HepG2 (cell line): ENCODE results near the gene WSB1. TPM values are rescaled to one million over a fixed set of nuclear protein-coding genes. Genes with fewer than 3 reads are reported as not detected.

ENCODE experiments used
- ATAC-seq: fragments of 200-7000 bp; cut with Tn5 transposase; 3 replicates; pipeline ENCODE4 v1.9.1; 2020; ENCODE audit warnings: mild to moderate bottlenecking, moderate library complexity
- BruUV-seq: library from RNA; stranded (reverse); fragments of 400-500 nt; replicated peaks from 2 replicates; lab custom pipeline; 2021; lab: Mats Ljungman, UMichigan
- CTCF ChIA-PET: fragments of 300-600 bp; formaldehyde crosslinking; extraction: SDS; loops from one replicate; lab custom pipeline; 2021; ENCODE audit warnings: low total read pairs, inconsistent platforms, low intra/inter-chr PET ratio; lab: Yijun Ruan, JAX
- POLR2A ChIA-PET: fragments of 350-600 bp; sonication (Branson Sonifier 250); formaldehyde crosslinking; loops from one replicate; lab custom pipeline; 2020; ENCODE audit warnings: antibody characterized with exemption, inconsistent platforms; lab: Yijun Ruan, JAX
- DNase-seq: peaks from one replicate; pipeline ENCODE4 v3.0.0-alpha.2; 2015; ENCODE audit warnings: low spot score
- FAIRE-seq: peaks from 3 replicates; lab custom pipeline; 2011; peaks lifted over from hg19 to GRCh38; lab: Jason Lieb, UNC
- H2AFZ ChIP-seq: one replicate; pipeline ENCODE4 v1.6.1; 2011; ENCODE audit warnings: low read length, inconsistent platforms
- H3K27ac ChIP-seq: fragments of 300-600 bp; 3 replicates; pipeline ENCODE4 v1.8.0; 2011; ENCODE audit warnings: mixed run types, mild to moderate bottlenecking, mixed read lengths, low read length, inconsistent platforms; ENCODE audit not compliant: insufficient read depth; ENCODE audit errors: extremely low read length
- H3K27me3 ChIP-seq, 2 experiments: fragments of 200-600 bp in 1 of 2; 2 replicates in 1 of 2; 3 replicates in 1 of 2; pipeline versions ENCODE4 v1.6.0 to v1.8.0; 2011; ENCODE audit warnings: low read length in 2 of 2, mild to moderate bottlenecking in 2 of 2, moderate library complexity in 2 of 2, inconsistent platforms in 1 of 2; ENCODE audit not compliant: insufficient read depth in 2 of 2, control insufficient read depth in 1 of 2
- H3K36me3 ChIP-seq, 2 experiments: fragments of 200-600 bp in 1 of 2; replicated peaks in 1 of 2; 2 replicates in 1 of 2; 3 replicates in 1 of 2; pipeline versions ENCODE4 v1.5.1 to v1.8.0; 2011; ENCODE audit warnings: low read length in 2 of 2, inconsistent platforms in 1 of 2; ENCODE audit not compliant: insufficient read depth in 2 of 2, control insufficient read depth in 1 of 2
- H3K4me1 ChIP-seq: 2 replicates; pipeline ENCODE4 v1.5.1; 2012; ENCODE audit warnings: low read length, inconsistent platforms; ENCODE audit not compliant: insufficient read depth
- H3K4me2 ChIP-seq: 2 replicates; pipeline ENCODE4 v1.6.0; 2011; ENCODE audit warnings: low read depth, low read length, inconsistent platforms
- H3K4me3 ChIP-seq, 3 experiments: fragments of 200-600 bp in 1 of 3; sonication (generic), shearing (Covaris generic) in 1 of 3; replicated peaks in 1 of 3; 2 replicates each; pipeline ENCODE4 v1.5.1; 2011 to 2016; ENCODE audit warnings: low read length in 3 of 3, inconsistent platforms in 2 of 3, low read depth in 2 of 3, mild to moderate bottlenecking in 2 of 3, control low read depth in 1 of 3, mixed read lengths in 1 of 3; ENCODE audit not compliant: insufficient read depth in 1 of 3
- H3K79me2 ChIP-seq: one replicate; pipeline ENCODE4 v1.6.1; 2011; ENCODE audit warnings: low read length, inconsistent platforms; ENCODE audit not compliant: insufficient read depth
- H3K9ac ChIP-seq: 2 replicates; pipeline ENCODE4 v1.6.0; 2011; ENCODE audit warnings: mild to moderate bottlenecking, low read depth, low read length, inconsistent platforms; ENCODE audit not compliant: insufficient read depth
- H3K9me3 ChIP-seq: 2 replicates; pipeline ENCODE4 v1.5.1; 2012; ENCODE audit warnings: mild to moderate bottlenecking, low read length
- H4K20me1 ChIP-seq: 2 replicates; pipeline ENCODE4 v1.6.0; 2011; ENCODE audit warnings: inconsistent platforms, mild to moderate bottlenecking, low read length, moderate library complexity; ENCODE audit not compliant: insufficient read depth
- POLR2G ChIP-seq: fragments of 200-400 bp; formaldehyde crosslinking; IDR thresholded peaks from 2 replicates; pipeline ENCODE4 v1.6.1; 2018; ENCODE audit warnings: mild to moderate bottlenecking, low read depth, low read length, moderate library complexity
- WGBS: methylation state at CpG from one replicate; pipeline ENCODE4 v1.1.6; 2017; ENCODE audit warnings: low lambda C conversion rate; 5-methylcytosine and 5-hydroxymethylcytosine counted together
- in situ Hi-C: cut with HindIII; loops from 2 replicates; pipeline ENCODE4 v1.10.0; 2017; ENCODE audit warnings: low pct_unique_long_range_greater_than_20kb; ENCODE audit not compliant: extremely low pct_ligation_motif_present
- intact Hi-C: fragments of 100-400 bp; cut with micrococcal nuclease; formaldehyde crosslinking; loops from one replicate; pipeline ENCODE4 v1.10.0; 2022; ENCODE audit not compliant: unreplicated experiment
- polyA plus RNA-seq, 8 experiments: library from polyadenylated mRNA; depleted of rRNA in 3 of 8; stranded (reverse) in 7 of 8; unstranded in 1 of 8; fragments of >200 nt; fragmentation: Illumina TruSeq in 4 of 8; extraction: Trizol in 4 of 8; gene quantifications; 2 replicates each; pipeline versions ENCODE4 v1.2.1 to v1.2.3, GENCODE V29; 2011 to 2016; ENCODE audit warnings: low read depth in 4 of 8, missing spikeins in 1 of 8, mixed read lengths in 1 of 8; ENCODE audit not compliant: insufficient read depth in 1 of 8
- total RNA-seq, 5 experiments: library from RNA; depleted of rRNA; stranded (reverse); fragments of >200 nt; fragmentation: Illumina TruSeq; extraction: Trizol; gene quantifications; 2 replicates each; pipeline ENCODE4 v1.2.3, GENCODE V29; 2016; ENCODE audit warnings: low read depth in 1 of 5
- TF ChIP-seq, protein P1 (sequence below): IDR thresholded peaks from 2 replicates; pipeline ENCODE4 v1.6.1; 2016; ENCODE audit warnings: low read depth, missing genetic modification reagents, missing compliant biosample characterization
- TF ChIP-seq, protein P2 (sequence below): sonication (generic); formaldehyde crosslinking; IDR thresholded peaks from 2 replicates; pipeline ENCODE4 v1.9.0; 2021; ENCODE audit warnings: missing genetic modification reagents, mild to moderate bottlenecking, borderline replicate concordance
- TF ChIP-seq, protein P3 (sequence below), 2 experiments: fragments of 450-650 bp in 1 of 2; sonication (generic) in 1 of 2; formaldehyde crosslinking; IDR thresholded peaks; 2 replicates each; pipeline versions ENCODE4 v1.5.0 to v1.8.0; 2020 to 2022; ENCODE audit warnings: mild to moderate bottlenecking in 1 of 2, missing genetic modification reagents in 1 of 2
- TF ChIP-seq, protein P4 (sequence below): sonication (generic); formaldehyde crosslinking; conservative IDR thresholded peaks from 2 replicates; pipeline ENCODE4 v1.4.0; 2020; ENCODE audit warnings: missing genetic modification reagents
- TF ChIP-seq, protein P5 (sequence below): sonication (generic); formaldehyde crosslinking; IDR thresholded peaks from 2 replicates; pipeline ENCODE4 v1.8.1; 2023; ENCODE audit warnings: mild to moderate bottlenecking, missing genetic modification reagents
- TF ChIP-seq, protein P6 (sequence below): sonication (generic); formaldehyde crosslinking; IDR thresholded peaks from 2 replicates; pipeline ENCODE4 v1.5.0; 2020; ENCODE audit warnings: mild to moderate bottlenecking, missing genetic modification reagents

The WSB1 gene
- total and polyA plus RNA-seq, 2 of the 13 experiments (the other 11 are each of a cell fraction or from before 2014, with no cell fraction given), result 81.3 to 294 TPM

DNA sequence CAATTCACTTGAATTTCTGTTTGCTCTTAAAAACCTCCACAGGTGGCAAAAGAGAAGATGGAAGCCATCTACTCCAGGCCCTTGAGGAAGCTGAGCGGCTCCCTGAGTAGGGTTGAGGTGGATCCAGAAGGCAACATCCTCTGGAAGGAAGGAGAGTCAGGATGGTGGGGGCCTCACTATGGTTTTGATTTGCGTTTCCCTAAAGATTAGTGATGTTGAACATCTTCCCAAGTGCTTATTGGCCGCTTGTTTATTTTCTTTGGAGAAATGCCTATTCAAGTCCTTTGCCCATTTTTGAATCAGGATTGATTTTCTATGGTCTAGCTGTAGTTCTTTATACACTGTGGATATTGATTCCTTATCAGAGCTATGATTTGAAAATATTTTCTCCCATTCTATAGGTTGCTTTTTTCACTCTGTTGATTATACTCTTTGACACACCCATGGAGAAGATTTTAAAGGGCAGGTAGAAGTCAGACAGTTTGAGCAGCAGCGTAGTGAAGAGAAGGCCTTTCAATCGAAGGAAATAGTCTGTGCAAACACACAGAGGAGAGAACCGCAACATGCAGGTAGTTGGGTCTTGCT, 58.6 kb downstream of the WSB1 start:
- H3K9me3 ChIP-seq, result no peaks in the 10 kb centered on the region
- TF ChIP-seq, protein P1, sequence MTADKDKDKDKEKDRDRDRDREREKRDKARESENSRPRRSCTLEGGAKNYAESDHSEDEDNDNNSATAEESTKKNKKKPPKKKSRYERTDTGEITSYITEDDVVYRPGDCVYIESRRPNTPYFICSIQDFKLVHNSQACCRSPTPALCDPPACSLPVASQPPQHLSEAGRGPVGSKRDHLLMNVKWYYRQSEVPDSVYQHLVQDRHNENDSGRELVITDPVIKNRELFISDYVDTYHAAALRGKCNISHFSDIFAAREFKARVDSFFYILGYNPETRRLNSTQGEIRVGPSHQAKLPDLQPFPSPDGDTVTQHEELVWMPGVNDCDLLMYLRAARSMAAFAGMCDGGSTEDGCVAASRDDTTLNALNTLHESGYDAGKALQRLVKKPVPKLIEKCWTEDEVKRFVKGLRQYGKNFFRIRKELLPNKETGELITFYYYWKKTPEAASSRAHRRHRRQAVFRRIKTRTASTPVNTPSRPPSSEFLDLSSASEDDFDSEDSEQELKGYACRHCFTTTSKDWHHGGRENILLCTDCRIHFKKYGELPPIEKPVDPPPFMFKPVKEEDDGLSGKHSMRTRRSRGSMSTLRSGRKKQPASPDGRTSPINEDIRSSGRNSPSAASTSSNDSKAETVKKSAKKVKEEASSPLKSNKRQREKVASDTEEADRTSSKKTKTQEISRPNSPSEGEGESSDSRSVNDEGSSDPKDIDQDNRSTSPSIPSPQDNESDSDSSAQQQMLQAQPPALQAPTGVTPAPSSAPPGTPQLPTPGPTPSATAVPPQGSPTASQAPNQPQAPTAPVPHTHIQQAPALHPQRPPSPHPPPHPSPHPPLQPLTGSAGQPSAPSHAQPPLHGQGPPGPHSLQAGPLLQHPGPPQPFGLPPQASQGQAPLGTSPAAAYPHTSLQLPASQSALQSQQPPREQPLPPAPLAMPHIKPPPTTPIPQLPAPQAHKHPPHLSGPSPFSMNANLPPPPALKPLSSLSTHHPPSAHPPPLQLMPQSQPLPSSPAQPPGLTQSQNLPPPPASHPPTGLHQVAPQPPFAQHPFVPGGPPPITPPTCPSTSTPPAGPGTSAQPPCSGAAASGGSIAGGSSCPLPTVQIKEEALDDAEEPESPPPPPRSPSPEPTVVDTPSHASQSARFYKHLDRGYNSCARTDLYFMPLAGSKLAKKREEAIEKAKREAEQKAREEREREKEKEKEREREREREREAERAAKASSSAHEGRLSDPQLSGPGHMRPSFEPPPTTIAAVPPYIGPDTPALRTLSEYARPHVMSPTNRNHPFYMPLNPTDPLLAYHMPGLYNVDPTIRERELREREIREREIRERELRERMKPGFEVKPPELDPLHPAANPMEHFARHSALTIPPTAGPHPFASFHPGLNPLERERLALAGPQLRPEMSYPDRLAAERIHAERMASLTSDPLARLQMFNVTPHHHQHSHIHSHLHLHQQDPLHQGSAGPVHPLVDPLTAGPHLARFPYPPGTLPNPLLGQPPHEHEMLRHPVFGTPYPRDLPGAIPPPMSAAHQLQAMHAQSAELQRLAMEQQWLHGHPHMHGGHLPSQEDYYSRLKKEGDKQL (CRISPR knock-in tag), result no peak
- TF ChIP-seq, protein P2, sequence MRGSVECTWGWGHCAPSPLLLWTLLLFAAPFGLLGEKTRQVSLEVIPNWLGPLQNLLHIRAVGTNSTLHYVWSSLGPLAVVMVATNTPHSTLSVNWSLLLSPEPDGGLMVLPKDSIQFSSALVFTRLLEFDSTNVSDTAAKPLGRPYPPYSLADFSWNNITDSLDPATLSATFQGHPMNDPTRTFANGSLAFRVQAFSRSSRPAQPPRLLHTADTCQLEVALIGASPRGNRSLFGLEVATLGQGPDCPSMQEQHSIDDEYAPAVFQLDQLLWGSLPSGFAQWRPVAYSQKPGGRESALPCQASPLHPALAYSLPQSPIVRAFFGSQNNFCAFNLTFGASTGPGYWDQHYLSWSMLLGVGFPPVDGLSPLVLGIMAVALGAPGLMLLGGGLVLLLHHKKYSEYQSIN (CRISPR knock-in tag), result no peak
- TF ChIP-seq, protein P3, sequence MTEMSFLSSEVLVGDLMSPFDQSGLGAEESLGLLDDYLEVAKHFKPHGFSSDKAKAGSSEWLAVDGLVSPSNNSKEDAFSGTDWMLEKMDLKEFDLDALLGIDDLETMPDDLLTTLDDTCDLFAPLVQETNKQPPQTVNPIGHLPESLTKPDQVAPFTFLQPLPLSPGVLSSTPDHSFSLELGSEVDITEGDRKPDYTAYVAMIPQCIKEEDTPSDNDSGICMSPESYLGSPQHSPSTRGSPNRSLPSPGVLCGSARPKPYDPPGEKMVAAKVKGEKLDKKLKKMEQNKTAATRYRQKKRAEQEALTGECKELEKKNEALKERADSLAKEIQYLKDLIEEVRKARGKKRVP (CRISPR knock-in tag; IDR thresholded peaks at IDR 0.05), result no peak
- TF ChIP-seq, protein P4, sequence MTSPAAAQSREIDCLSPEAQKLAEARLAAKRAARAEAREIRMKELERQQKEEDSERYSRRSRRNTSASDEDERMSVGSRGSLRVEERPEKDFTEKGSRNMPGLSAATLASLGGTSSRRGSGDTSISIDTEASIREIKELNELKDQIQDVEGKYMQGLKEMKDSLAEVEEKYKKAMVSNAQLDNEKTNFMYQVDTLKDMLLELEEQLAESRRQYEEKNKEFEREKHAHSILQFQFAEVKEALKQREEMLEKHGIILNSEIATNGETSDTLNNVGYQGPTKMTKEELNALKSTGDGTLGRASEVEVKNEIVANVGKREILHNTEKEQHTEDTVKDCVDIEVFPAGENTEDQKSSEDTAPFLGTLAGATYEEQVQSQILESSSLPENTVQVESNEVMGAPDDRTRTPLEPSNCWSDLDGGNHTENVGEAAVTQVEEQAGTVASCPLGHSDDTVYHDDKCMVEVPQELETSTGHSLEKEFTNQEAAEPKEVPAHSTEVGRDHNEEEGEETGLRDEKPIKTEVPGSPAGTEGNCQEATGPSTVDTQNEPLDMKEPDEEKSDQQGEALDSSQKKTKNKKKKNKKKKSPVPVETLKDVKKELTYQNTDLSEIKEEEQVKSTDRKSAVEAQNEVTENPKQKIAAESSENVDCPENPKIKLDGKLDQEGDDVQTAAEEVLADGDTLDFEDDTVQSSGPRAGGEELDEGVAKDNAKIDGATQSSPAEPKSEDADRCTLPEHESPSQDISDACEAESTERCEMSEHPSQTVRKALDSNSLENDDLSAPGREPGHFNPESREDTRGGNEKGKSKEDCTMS (CRISPR knock-in tag), result no peak
- 0 out of 2 replicates have a peak, but pooled peaks have one; percentile 11 for TF ChIP-seq POLR2G
- TF ChIP-seq, protein P5, sequence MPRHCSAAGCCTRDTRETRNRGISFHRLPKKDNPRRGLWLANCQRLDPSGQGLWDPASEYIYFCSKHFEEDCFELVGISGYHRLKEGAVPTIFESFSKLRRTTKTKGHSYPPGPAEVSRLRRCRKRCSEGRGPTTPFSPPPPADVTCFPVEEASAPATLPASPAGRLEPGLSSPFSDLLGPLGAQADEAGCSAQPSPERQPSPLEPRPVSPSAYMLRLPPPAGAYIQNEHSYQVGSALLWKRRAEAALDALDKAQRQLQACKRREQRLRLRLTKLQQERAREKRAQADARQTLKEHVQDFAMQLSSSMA (CRISPR knock-in tag), result no peak
- TF ChIP-seq, protein P6, sequence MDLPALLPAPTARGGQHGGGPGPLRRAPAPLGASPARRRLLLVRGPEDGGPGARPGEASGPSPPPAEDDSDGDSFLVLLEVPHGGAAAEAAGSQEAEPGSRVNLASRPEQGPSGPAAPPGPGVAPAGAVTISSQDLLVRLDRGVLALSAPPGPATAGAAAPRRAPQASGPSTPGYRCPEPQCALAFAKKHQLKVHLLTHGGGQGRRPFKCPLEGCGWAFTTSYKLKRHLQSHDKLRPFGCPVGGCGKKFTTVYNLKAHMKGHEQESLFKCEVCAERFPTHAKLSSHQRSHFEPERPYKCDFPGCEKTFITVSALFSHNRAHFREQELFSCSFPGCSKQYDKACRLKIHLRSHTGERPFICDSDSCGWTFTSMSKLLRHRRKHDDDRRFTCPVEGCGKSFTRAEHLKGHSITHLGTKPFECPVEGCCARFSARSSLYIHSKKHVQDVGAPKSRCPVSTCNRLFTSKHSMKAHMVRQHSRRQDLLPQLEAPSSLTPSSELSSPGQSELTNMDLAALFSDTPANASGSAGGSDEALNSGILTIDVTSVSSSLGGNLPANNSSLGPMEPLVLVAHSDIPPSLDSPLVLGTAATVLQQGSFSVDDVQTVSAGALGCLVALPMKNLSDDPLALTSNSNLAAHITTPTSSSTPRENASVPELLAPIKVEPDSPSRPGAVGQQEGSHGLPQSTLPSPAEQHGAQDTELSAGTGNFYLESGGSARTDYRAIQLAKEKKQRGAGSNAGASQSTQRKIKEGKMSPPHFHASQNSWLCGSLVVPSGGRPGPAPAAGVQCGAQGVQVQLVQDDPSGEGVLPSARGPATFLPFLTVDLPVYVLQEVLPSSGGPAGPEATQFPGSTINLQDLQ, result no peak

More for the DNA sequence above, 58.6 kb downstream of the WSB1 start:
- ATAC-seq (no peak), DNase-seq (no peak), FAIRE-seq (no peak)
- peaks cover 10% of the 10 kb centered on the region for H3K79me2 ChIP-seq
- intact Hi-C loops, result loop anchor here (1.0 to 10.0 kb wide), 4 partner anchors 19 to 252 kb away; partner anchors contain the start of gene KSR1
- H3K4me1 ChIP-seq, result peaks cover 23% of the 10 kb centered on the region
- H3K36me3 ChIP-seq, result no peaks in the 10 kb centered on the region
- 86% methylated on average over 6 of the region's 6 CpGs for WGBS
- in situ Hi-C loops, result loop anchor here (10.0 kb wide), 2 partner anchors 118 to 222 kb away; no protein-coding TSS in a partner anchor
- no TSS peak for BruUV-seq
- peak overlapping the region; percentile 94 for H3K9ac ChIP-seq
- peak overlapping the region; percentile 85 for H3K4me2 ChIP-seq
- ChIA-PET CTCF (interaction anchor here (1.2 to 2.4 kb wide), 2 partner anchors 20 to 28 kb away, joined by 4 to 34 read pairs; no protein-coding TSS in a partner anchor), POLR2A (interaction anchor here (0.6 to 1.4 kb wide), 4 partner anchors 12 to 211 kb away, joined by 3 to 4 read pairs (median 3); no protein-coding TSS in a partner anchor)
- H4K20me1 ChIP-seq, result no peaks in the 10 kb centered on the region
- H2AFZ ChIP-seq, result no peak overlapping the region
- peak overlapping the region; percentile 75 for H3K27ac ChIP-seq
- peak overlapping the region; percentile 76 to 94 (median 82) for H3K4me3 ChIP-seq
- H3K27me3 ChIP-seq, result no peaks in the 10 kb centered on the region; a peak in 1 of 5 replicates
